Activated CD8-positive, alpha-beta memory T cell treated with anti-CD3 and anti-CD28 coated beads for 4 hours (primary cell): Measurements from ENCODE around the gene PRAC2.
"Not testable (repeated sequence)": the region's sequence is repeated elsewhere in the genome, so short reads cannot be mapped to it uniquely, and the experiment has no call there.

Experiments
- DNase-seq, 2 donors: peaks; one replicate each; pipeline ENCODE4 v3.0.0-alpha.2; 2020; ENCODE audit warnings: low read depth in 2 of 2

Gene PRAC2

GRCh38 chr17:48722915-48723422, at the start of gene PRAC2:
TSS of gene PRAC2 (plus strand) at chr17:48723185. CDS start at chr17:48724411, 1,226 bp downstream.
- no peak for DNase-seq

GRCh38 chr17:48676963-48677558, 45.9 kb upstream of the PRAC2 start:
- no peak for DNase-seq

GRCh38 chr17:48678141-48678971, 44.6 kb upstream of the PRAC2 start:
- peak; percentile 25 to 40 for DNase-seq

GRCh38 chr17:48679385-48680096, 43.4 kb upstream of the PRAC2 start:
- no peak for DNase-seq

GRCh38 chr17:48681609-48682008, 41.4 kb upstream of the PRAC2 start:
- DNase-seq, result no peak

GRCh38 chr17:48690655-48691054, 32.3 kb upstream of the PRAC2 start:
- DNase-seq, result no peak

- DNase-seq, result no peak
These were observed 30.9 kb upstream of the PRAC2 start for GRCh38 chr17:48692049-48692448.

- DNase-seq, result no peak
These were observed 29.8 kb upstream of the PRAC2 start for GRCh38 chr17:48693178-48693577.

GRCh38 chr17:48701864-48702532, 21.0 kb upstream of the PRAC2 start:
- no peak for DNase-seq

- DNase-seq, result no peak
These were observed 18.4 kb upstream of the PRAC2 start for GRCh38 chr17:48704361-48705248.

- no peak for DNase-seq
These were observed 11.9 kb upstream of the PRAC2 start for GRCh38 chr17:48711128-48711527.

- no peak for DNase-seq
These were observed 7.2 kb upstream of the PRAC2 start for GRCh38 chr17:48715496-48716399.

GRCh38 chr17:48716549-48716948, 6.4 kb upstream of the PRAC2 start:
- not testable (repeated sequence) for DNase-seq

- DNase-seq, result no peak
These were observed 5.4 kb upstream of the PRAC2 start for GRCh38 chr17:48717367-48718226.

GRCh38 chr17:48718227-48718760, 4.7 kb upstream of the PRAC2 start:
- no peak for DNase-seq

GRCh38 chr17:48718761-48719641, 4.0 kb upstream of the PRAC2 start:
- no peak for DNase-seq

- no peak for DNase-seq
These were observed 3.2 kb upstream of the PRAC2 start for GRCh38 chr17:48719642-48720265.
